GM23338 (cell line): ENCODE measurements around the gene SEC63. TPM values are rescaled to one million over a fixed set of nuclear protein-coding genes. Genes with fewer than 3 reads are reported as not detected.

Experiments
- ATAC-seq: fragments of 200-7000 bp; cut with Tn5 transposase; 3 replicates; pipeline ENCODE4 v1.9.1; 2020
- DNase-seq: peaks from one replicate; pipeline ENCODE4 v3.0.0-alpha.2; 2015; ENCODE audit warnings: low spot score
- H2AFZ ChIP-seq: fragments of 200-600 bp; sonication (generic); 2 replicates; pipeline ENCODE4 v1.8.0; 2016; ENCODE audit warnings: antibody characterized with exemption, mild to moderate bottlenecking, moderate library complexity
- H3F3A ChIP-seq: fragments of 200-600 bp; sonication (generic); replicated peaks from 2 replicates; pipeline ENCODE4 v1.8.0; 2017; ENCODE audit warnings: antibody characterized with exemption, mixed run types, low read depth
- H3K27ac ChIP-seq: fragments of 200-600 bp; sonication (generic); 2 replicates; pipeline ENCODE4 v1.6.1; 2016; ENCODE audit warnings: low read depth
- H3K27me3 ChIP-seq: fragments of 200-600 bp; sonication (generic); 2 replicates; pipeline ENCODE4 v1.8.0; 2016; ENCODE audit warnings: mild to moderate bottlenecking, mixed run types, moderate library complexity; ENCODE audit not compliant: insufficient read depth
- H3K36me3 ChIP-seq: fragments of 200-600 bp; sonication (generic); 2 replicates; pipeline ENCODE4 v1.8.0; 2016; ENCODE audit warnings: mild to moderate bottlenecking; ENCODE audit not compliant: insufficient read depth
- H3K4me1 ChIP-seq: fragments of 200-600 bp; sonication (generic); 2 replicates; pipeline ENCODE4 v1.8.0; 2016; ENCODE audit warnings: mild to moderate bottlenecking, moderate library complexity; ENCODE audit not compliant: insufficient read depth
- H3K4me2 ChIP-seq: fragments of 200-600 bp; sonication (generic); 2 replicates; pipeline ENCODE4 v1.7.1; 2017; ENCODE audit warnings: mixed run types
- H3K4me3 ChIP-seq: fragments of 200-600 bp; sonication (generic); 2 replicates; pipeline ENCODE4 v1.6.1; 2016; ENCODE audit warnings: mixed run types
- H3K79me2 ChIP-seq: fragments of 200-600 bp; sonication (generic); replicated peaks from 2 replicates; pipeline ENCODE4 v1.8.0; 2017; ENCODE audit warnings: mild to moderate bottlenecking; ENCODE audit not compliant: insufficient read depth
- H3K9me2 ChIP-seq: fragments of 200-600 bp; sonication (generic); 2 replicates; pipeline ENCODE4 v1.8.0; 2017; ENCODE audit not compliant: insufficient read depth
- H4K20me1 ChIP-seq: fragments of 200-600 bp; sonication (generic); replicated peaks from 2 replicates; pipeline ENCODE4 v1.8.0; 2017; ENCODE audit warnings: mild to moderate bottlenecking; ENCODE audit not compliant: insufficient read depth
- H3K27ac Mint-ChIP-seq: 2 replicates; pipeline ENCODE4 v1.8.0; 2020; ENCODE audit warnings: inconsistent platforms, mild to moderate bottlenecking, moderate library complexity, mixed read lengths
- H3K27me3 Mint-ChIP-seq: 3 replicates; pipeline ENCODE4 v1.8.0; 2022; ENCODE audit warnings: low read depth, mild to moderate bottlenecking, moderate library complexity, mixed read lengths, inconsistent platforms; ENCODE audit not compliant: insufficient read depth, poor library complexity
- H3K36me3 Mint-ChIP-seq: 3 replicates; pipeline ENCODE4 v1.8.0; 2021; ENCODE audit warnings: low read depth, mild to moderate bottlenecking, inconsistent platforms, moderate library complexity, mixed read lengths
- H3K4me1 Mint-ChIP-seq: 3 replicates; pipeline ENCODE4 v1.8.0; 2020; ENCODE audit warnings: mild to moderate bottlenecking, inconsistent platforms, mixed read lengths
- H3K4me3 Mint-ChIP-seq: 3 replicates; pipeline ENCODE4 v1.8.0; 2021; ENCODE audit warnings: moderate library complexity, mild to moderate bottlenecking, inconsistent platforms, mixed read lengths
- H3K9me3 Mint-ChIP-seq: 3 replicates; pipeline ENCODE4 v1.8.0; 2020; ENCODE audit warnings: moderate library complexity, mild to moderate bottlenecking, inconsistent platforms, mixed read lengths
- CREB1 ChIP-seq: fragments of 250-450 bp; sonication (Bioruptor Pico); IDR thresholded peaks from 2 replicates; pipeline ENCODE4 v1.5.0; 2020; ENCODE audit warnings: low read depth, mild to moderate bottlenecking, moderate library complexity
- CTCF ChIP-seq, 2 experiments: fragments of 200-600 bp in 1 of 2; sonication (generic) in 1 of 2; conservative IDR thresholded peaks; 2 replicates each; pipeline versions ENCODE4 v1.5.1 to v1.6.1; 2016 to 2017; ENCODE audit warnings: antibody characterized with exemption in 2 of 2, low read depth in 2 of 2, mild to moderate bottlenecking in 2 of 2, moderate library complexity in 1 of 2
- ETS1 ChIP-seq: IDR thresholded peaks from 2 replicates; pipeline ENCODE4 v1.6.1; 2016; ENCODE audit warnings: antibody characterized with exemption
- EZH2 ChIP-seq: fragments of 200-600 bp; sonication (generic); IDR thresholded peaks from one replicate; pipeline ENCODE4 v1.8.0; 2017; ENCODE audit warnings: antibody characterized with exemption, mild to moderate bottlenecking, low read depth; ENCODE audit not compliant: unreplicated experiment
- EZH2phosphoT487 ChIP-seq: fragments of 200-600 bp; sonication (generic); IDR thresholded peaks from one replicate; pipeline ENCODE4 v1.8.1; 2018; ENCODE audit warnings: antibody characterized with exemption; ENCODE audit not compliant: unreplicated experiment
- JUNB ChIP-seq: IDR thresholded peaks from one replicate; pipeline ENCODE4 v1.6.1; 2016; ENCODE audit warnings: antibody characterized with exemption; ENCODE audit not compliant: unreplicated experiment
- NANOG ChIP-seq: IDR thresholded peaks from 2 replicates; pipeline ENCODE4 v1.6.1; 2016; ENCODE audit warnings: antibody characterized with exemption, borderline replicate concordance
- POLR2AphosphoS5 ChIP-seq: IDR thresholded peaks from 2 replicates; pipeline ENCODE4 v1.6.1; 2016; ENCODE audit warnings: antibody characterized with exemption, low read depth
- REST ChIP-seq: IDR thresholded peaks from one replicate; pipeline ENCODE4 v1.6.1; 2018; ENCODE audit warnings: antibody characterized with exemption; ENCODE audit not compliant: unreplicated experiment
- STAT1 ChIP-seq: IDR thresholded peaks from one replicate; pipeline ENCODE4 v1.6.1; 2016; ENCODE audit warnings: antibody characterized with exemption; ENCODE audit not compliant: unreplicated experiment
- ZNF114 ChIP-seq: fragments of 250-450 bp; sonication (Bioruptor Pico); IDR thresholded peaks from 2 replicates; pipeline ENCODE4 v1.5.0; 2020; ENCODE audit warnings: mild to moderate bottlenecking, moderate library complexity
- ZNF331 ChIP-seq: fragments of 250-450 bp; sonication (Bioruptor Pico); IDR thresholded peaks from 2 replicates; pipeline ENCODE4 v1.5.0; 2020; ENCODE audit warnings: low read depth, mild to moderate bottlenecking, moderate library complexity
- ZNF462 ChIP-seq: fragments of 250-450 bp; sonication (Bioruptor Pico); IDR thresholded peaks from 2 replicates; pipeline ENCODE4 v1.5.0; 2020; ENCODE audit warnings: mild to moderate bottlenecking, moderate library complexity
- polyA plus RNA-seq: library from polyadenylated mRNA; unstranded; fragments of >200 nt; fragmentation: Nextera tagmentation; extraction: Ambion mirVana; gene quantifications from 2 replicates; pipeline ENCODE4 v1.2.1, GENCODE V29; 2016
- total RNA-seq: library from RNA; depleted of rRNA; stranded (reverse); fragments of >200 nt; shearing (Covaris generic); gene quantifications from 2 replicates; pipeline ENCODE4 v1.2.3, GENCODE V29; 2014

The SEC63 gene
- total and polyA plus RNA-seq, 2 experiments from 2014 or later: 48.2 to 124 TPM

GRCh38 chr6:107833136-107833535, 124.9 kb downstream of the SEC63 start:
- DNase-seq: no peak
- Histone ChIP-seq H4K20me1 (no peaks in the 10 kb centered on the region), H3K36me3 (no peaks in the 10 kb centered on the region), H3K27ac (no peak overlapping the region), H3K4me1 (no peaks in the 10 kb centered on the region; the same call in 1 of the 2 replicates), H3K9me2 (no peaks in the 10 kb centered on the region; the same call in 1 of the 2 replicates), H3K79me2 (no peaks in the 10 kb centered on the region), H2AFZ (0 out of 2 replicates have a peak overlapping the region, but pooled peaks have one; percentile 10), H3K27me3 (no peaks in the 10 kb centered on the region), H3K4me2 (no peak overlapping the region), H3K4me3 (no peak overlapping the region), H3F3A (no peaks in the 10 kb centered on the region)
- H3K9me3 Mint-ChIP-seq: no peaks in the 10 kb centered on the region
- H3K27me3 Mint-ChIP-seq: peaks cover 3% of the 10 kb centered on the region
- no peak overlapping the region for H3K4me3 Mint-ChIP-seq
- no peak overlapping the region for H3K27ac Mint-ChIP-seq
- H3K4me1 Mint-ChIP-seq: peaks cover 9% of the 10 kb centered on the region
- H3K36me3 Mint-ChIP-seq: no peaks in the 10 kb centered on the region
- TF ChIP-seq EZH2 (no peak), POLR2AphosphoS5 (no peak), JUNB (no peak), NANOG (no peak), ZNF331 (no peak), ETS1 (no peak), ZNF114 (CRISPR knock-in tag) (no peak), REST (no peak), EZH2phosphoT487 (no peak), CTCF (conservative IDR thresholded peaks at IDR 0.05; ENCODE audit: low read depth in 2 of 2) (no peak), STAT1 (no peak), ZNF462 (no peak), CREB1 (no peak)
- no peak for ATAC-seq
